ENCODE data around the gene HNRNPUL1.

HNRNPUL1 gene

GRCh38 chr19:41355035-41355434, 90.9 kb downstream of the HNRNPUL1 start:
- no peak for DNase-seq

- no peak for DNase-seq
Measured at GRCh38 chr19:41355802-41356201, 91.6 kb downstream of the HNRNPUL1 start.

GRCh38 chr19:41356984-41357739, 93.0 kb downstream of the HNRNPUL1 start:
- DNase-seq: no peak

Data from activated CD8-positive, alpha-beta memory T cell treated with anti-CD3 and anti-CD28 coated beads, Interleukin-2, amount 50 U/mL, for 4 hours (primary cell).